GM19023 (cell line): ENCODE results near the gene CD1B.
"Not testable (repeated sequence)": the region's sequence is repeated elsewhere in the genome, so short reads cannot be mapped to it uniquely, and the experiment has no call there.

ENCODE experiments used
- ATAC-seq: cut with Tn5 transposase; IDR thresholded peaks from one replicate; pipeline ENCODE4 v1.9.1; 2021; ENCODE audit warnings: mild to moderate bottlenecking, moderate library complexity; ENCODE audit not compliant: unreplicated experiment

CD1B gene

GRCh38 chr1:158331481-158332150 is at the start of gene CD1B:
TSS of gene CD1B (minus strand) at chr1:158331531. CDS start at chr1:158331423, 108 bp downstream.
- no peak for ATAC-seq

DNA sequence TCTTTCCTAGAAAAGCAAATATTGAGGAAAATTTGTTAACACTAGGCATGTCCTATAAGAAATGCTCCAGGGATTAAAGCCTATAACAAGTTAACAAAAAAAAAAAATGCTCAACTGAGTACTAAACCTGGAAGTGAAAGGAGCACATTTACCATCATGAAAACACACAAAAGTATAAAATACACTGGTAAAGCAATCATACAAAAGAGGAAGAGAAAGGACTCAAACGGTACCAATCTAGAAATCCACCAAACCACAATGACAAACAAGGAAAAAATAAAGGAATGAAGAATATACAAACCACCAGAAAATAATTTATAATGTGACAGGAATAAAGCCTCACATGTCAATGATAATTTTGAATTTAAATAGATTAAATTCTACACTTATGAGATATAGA is 43.5 kb upstream of the CD1B start:
- ATAC-seq, result no peak

DNA sequence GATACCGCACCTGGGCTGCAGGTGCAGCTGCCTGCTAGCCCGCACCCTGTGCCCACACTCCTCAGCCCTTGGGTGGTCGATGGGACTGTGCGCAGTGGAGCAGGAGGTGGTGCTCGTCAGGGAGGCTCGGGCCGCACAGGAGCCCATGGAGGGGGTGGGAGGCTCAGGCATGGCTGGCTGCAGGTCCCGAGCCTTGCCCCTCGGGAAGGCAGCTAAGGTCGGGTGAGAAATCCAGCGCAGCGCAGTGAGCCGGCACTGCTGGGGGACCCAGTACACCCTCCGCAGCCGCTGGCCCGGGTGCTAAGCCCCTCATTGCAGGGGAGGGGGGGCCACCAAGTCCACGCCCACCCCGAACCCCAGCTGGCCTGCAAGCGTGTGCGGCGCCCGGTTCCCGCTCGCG is 42.8 kb upstream of the CD1B start:
- not testable (repeated sequence) for ATAC-seq

- peak; percentile 97 for ATAC-seq
Observed at GRCh38 chr1:158371188-158371953, 40.0 kb upstream of the CD1B start.

GRCh38 chr1:158366783-158367182 is 35.5 kb upstream of the CD1B start:
- ATAC-seq, result no peak

GRCh38 chr1:158362941-158363340 is 31.6 kb upstream of the CD1B start:
- no peak for ATAC-seq

DNA sequence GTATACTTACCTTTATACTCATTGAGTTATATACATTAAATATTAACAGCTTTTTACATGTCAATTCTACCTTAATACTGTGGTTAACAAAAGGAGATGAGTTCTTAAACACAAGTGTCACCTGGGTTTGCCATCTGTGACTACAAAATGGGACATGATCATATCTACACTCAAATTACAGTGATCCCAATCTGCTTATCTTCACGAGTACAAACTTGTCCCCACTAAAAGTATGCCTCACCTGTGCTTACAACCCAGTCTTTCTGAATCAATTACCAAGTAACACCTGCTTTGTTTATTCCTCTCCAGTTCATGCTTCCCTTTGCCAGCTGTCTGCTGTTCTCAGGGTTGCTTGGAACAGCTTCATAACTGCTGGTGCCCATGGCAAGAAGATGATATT is 31.2 kb upstream of the CD1B start:
- no peak for ATAC-seq

- no peak for ATAC-seq
Observed at GRCh38 chr1:158357441-158357840, 26.1 kb upstream of the CD1B start.

GRCh38 chr1:158356616-158357015 is 25.3 kb upstream of the CD1B start:
- no peak for ATAC-seq

- no peak for ATAC-seq
Observed at GRCh38 chr1:158355773-158356285, 24.5 kb upstream of the CD1B start.

GRCh38 chr1:158354255-158354654 is 22.9 kb upstream of the CD1B start:
- ATAC-seq, result no peak

DNA sequence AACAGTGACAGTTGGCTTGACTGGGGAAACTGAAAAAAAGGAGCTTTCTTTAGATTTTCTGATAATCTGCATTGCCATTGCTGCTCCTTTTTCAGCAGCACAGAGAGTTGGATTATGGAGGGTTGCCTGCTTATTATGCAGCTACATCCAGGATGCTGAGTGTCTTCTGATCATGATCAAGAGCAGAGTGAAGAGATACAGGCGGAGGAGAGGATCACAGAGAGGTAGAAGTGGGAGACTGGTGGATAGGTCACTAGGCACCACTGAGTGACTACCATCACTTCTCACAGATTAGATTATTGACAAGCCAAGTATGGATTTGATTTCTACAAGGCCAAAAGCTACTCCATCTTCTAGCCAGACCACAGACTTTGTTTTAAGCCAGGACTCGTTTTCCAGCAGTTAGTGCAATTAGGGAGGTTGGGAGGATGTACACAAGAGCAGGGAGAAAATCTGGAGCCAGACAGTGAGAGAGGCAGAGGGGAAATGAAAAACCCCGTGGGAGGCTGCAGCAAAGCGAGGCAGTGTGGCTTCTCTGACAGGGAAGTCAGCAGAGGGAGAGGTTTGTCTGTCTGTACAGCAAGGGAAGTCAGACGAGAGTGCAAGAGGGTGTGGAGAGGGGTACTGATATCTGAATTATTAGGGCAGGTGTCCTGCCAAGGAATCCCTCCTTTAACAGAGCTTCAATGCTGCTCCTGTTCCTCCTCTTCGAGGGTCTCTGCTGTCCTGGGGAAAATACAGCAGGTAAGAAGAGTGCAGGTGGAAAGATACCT is 22.2 kb upstream of the CD1B start, which contains the start of gene CD1E:
Gene CD1E (plus strand): TSS at position 592 of the 773 bp plus-strand sequence. CDS start 95 bp downstream, at position 687.
- no peak for ATAC-seq

GRCh38 chr1:158348946-158349345 is 17.6 kb upstream of the CD1B start:
- ATAC-seq, result not testable (repeated sequence)

DNA sequence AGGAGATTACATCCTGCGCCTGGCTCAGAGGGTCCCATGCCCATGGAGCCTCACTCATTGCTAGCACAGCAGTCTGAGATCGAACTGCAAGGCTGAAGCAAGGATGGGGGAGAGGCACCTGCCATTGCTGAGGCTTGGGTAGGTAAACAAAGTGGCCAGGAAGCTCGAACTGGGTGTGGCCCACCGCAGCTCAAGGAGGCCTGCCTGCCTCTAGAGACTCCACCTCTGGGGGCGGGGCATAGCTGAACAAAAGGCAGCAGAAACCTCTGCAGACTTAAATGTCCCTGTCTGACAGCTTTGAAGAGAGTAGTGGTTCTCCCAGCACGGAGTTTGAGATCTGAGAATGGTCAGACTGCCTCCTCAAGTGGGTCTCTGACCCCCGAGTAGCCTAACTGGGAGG is 5.1 kb upstream of the CD1B start:
- not testable (repeated sequence) for ATAC-seq

DNA sequence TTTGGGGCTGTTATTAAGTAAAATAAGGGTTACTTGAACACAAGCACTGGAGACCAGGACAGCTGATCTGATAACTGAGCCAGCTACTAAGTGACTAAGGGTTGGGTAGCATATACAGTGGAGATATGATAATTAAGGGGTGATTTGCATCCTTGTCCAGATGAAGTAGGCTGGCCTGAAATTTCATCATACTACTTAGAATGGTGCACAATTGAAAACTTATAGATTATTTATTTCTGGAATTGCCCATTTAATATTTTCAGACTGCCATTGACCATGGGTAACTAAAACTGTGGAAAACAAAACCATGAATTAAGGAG is 3.8 kb upstream of the CD1B start:
- no peak for ATAC-seq

GRCh38 chr1:158334526-158335212 is 3.3 kb upstream of the CD1B start:
- no peak for ATAC-seq

- no peak for ATAC-seq
Observed at GRCh38 chr1:158333405-158334155, 2.2 kb upstream of the CD1B start.

DNA sequence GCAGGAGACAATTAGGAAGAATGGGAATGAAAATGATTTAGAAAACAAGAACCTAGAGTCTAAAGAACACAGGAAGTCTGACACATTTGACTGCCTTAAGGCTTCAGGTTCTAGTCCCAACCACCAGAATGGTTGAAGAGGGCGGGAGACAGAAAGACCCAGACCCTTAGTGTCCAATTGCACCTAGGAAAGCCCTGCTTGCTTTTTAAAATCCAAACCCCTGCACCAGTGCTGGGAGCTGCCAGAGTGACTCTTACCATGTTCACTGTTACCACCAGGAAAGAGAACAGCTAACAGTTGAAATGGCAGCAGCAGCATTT is 265 bp downstream of the CD1B start:
- ATAC-seq, result no peak

DNA sequence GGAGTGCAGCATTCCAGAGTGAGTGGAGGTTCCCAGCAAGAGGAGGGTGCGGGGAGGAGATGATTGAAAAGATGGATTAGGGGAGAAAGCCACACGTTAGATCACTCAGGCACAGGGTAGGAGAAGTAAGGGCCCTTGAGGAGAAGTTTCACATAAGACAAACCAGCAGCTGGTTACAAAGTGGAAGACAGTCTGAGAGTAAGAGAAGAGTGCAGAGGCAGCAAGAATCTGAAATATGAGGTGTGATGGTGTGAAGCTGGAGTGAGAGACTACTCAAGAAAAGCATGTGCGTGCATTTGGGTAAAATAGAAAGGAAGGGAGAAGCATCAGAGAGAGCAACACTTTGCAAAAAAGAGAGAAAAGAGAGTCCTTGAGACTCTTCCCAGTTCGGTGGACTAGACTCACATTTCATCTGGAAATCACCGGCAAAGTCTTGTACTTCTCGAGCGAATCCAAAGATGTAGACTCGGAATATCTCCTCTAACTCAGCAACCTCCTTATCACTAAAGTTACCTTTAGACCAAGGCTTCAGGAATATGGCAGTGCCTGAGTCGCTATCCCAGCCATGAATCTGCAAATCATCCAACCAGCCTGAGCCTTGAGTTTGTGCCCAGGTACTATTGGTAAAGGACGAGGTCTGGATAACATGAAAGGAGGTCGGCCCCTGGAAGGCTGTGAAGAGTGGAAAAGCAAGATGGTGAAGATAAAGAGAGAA is 783 bp downstream of the CD1B start:
- no peak for ATAC-seq

DNA sequence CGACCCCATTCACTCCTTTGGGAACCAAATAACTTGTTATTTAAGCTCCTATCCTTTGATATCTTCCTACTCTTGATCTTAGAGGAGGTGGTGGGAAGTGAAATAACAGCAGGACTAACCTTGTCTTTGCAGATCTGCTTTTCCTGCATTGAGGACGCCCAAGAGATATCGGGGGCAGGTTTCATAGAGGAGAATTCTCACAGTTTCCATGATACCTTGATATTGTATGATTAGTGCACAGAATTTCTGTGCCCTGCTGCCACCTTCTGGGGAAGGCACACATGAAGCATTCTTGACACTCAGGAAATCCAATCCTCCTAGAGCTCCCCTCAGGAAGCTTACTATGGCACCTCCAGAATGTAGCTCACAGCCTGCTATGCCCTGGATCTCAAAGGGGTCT is 1.6 kb downstream of the CD1B start:
- ATAC-seq, result no peak
